HEK293 (cell line): ENCODE results near the gene OR7G3.

Source experiments
- CTCF ChIP-seq: fragments of 450-650 bp; formaldehyde crosslinking; IDR thresholded peaks from 2 replicates; pipeline ENCODE4 v1.5.1; 2016; ENCODE audit warnings: missing biosample characterization, missing genetic modification characterization
- HOXA7 ChIP-seq: sonication (generic); formaldehyde crosslinking; IDR thresholded peaks from 2 replicates; pipeline ENCODE4 v1.8.1; 2022; ENCODE audit warnings: missing genetic modification reagents, borderline replicate concordance
- MEIS1 ChIP-seq: sonication (generic); formaldehyde crosslinking; IDR thresholded peaks from 2 replicates; pipeline ENCODE4 v1.8.1; 2022; ENCODE audit warnings: missing genetic modification reagents, mild to moderate bottlenecking, borderline replicate concordance
- TCF7L2 ChIP-seq: IDR thresholded peaks from 2 replicates; pipeline ENCODE4 v1.6.1; 2011; ENCODE audit warnings: low read depth, mild to moderate bottlenecking, inconsistent platforms, low read length, moderate library complexity, borderline replicate concordance
- ZBTB17 ChIP-seq: fragments of 450-650 bp; formaldehyde crosslinking; IDR thresholded peaks from 2 replicates; pipeline ENCODE4 v1.5.1; 2016; ENCODE audit warnings: missing biosample characterization, missing genetic modification characterization
- ZBTB20 ChIP-seq: fragments of 450-650 bp; formaldehyde crosslinking; IDR thresholded peaks from 2 replicates; pipeline ENCODE4 v1.5.1; 2016; ENCODE audit warnings: missing biosample characterization, missing genetic modification characterization
- ZFP37 ChIP-seq: fragments of 450-650 bp; formaldehyde crosslinking; IDR thresholded peaks from 2 replicates; pipeline ENCODE4 v1.5.1; 2016; ENCODE audit warnings: missing biosample characterization, missing genetic modification characterization
- ZNF174 ChIP-seq: fragments of 450-650 bp; formaldehyde crosslinking; IDR thresholded peaks from 2 replicates; pipeline ENCODE4 v1.5.0; 2017; ENCODE audit warnings: missing biosample characterization, mild to moderate bottlenecking, missing genetic modification characterization
- ZNF211 ChIP-seq: fragments of 450-650 bp; formaldehyde crosslinking; IDR thresholded peaks from 2 replicates; pipeline ENCODE4 v1.5.1; 2016; ENCODE audit warnings: low read depth, missing biosample characterization, missing genetic modification characterization
- ZNF274 ChIP-seq, 2 experiments: fragments of 200-500 bp in 1 of 2; fragments of 450-650 bp in 1 of 2; sonication (Bioruptor generic) in 1 of 2; formaldehyde crosslinking in 1 of 2; IDR thresholded peaks; 2 replicates each; pipeline versions ENCODE4 v1.5.1 to v1.6.1; 2014 to 2016; ENCODE audit warnings: borderline replicate concordance in 1 of 2, inconsistent platforms in 1 of 2, low read length in 1 of 2, missing biosample characterization in 1 of 2, missing genetic modification characterization in 1 of 2
- ZNF423 ChIP-seq: fragments of 450-650 bp; formaldehyde crosslinking; IDR thresholded peaks from 2 replicates; pipeline ENCODE4 v1.5.1; 2016; ENCODE audit warnings: missing biosample characterization, missing genetic modification characterization
- ZNF530 ChIP-seq: fragments of 450-650 bp; formaldehyde crosslinking; IDR thresholded peaks from 2 replicates; pipeline ENCODE4 v1.5.1; 2016; ENCODE audit warnings: low read depth, missing biosample characterization, missing genetic modification characterization
- ZNF792 ChIP-seq: fragments of 450-650 bp; formaldehyde crosslinking; IDR thresholded peaks from 2 replicates; pipeline ENCODE4 v1.5.1; 2016; ENCODE audit warnings: missing biosample characterization, missing genetic modification characterization
- TF ChIP-seq, protein P1 (sequence below): IDR thresholded peaks from 2 replicates; pipeline ENCODE4 v1.6.1; 2011; ENCODE audit warnings: mild to moderate bottlenecking, low read depth, low read length, borderline replicate concordance

DNA sequence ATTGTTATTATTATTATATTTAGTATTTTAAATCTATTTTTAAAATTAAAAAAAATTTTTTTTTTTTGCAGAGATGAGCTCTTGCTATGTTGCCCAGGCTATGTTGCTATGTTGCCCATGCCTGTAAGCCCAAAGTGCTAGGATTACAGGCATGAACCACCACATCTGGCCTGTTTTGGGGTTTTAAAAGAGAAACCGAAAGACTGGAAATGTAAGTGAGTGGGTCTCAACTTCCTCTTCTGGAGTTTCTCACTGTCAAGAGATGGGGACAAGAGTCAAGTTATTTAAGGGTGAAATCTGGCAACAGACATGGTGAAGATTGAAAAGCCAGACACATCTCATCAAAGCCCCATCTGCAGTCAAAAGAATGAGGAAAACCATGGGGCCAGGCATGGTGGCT, 4.2 kb upstream of the OR7G3 start:
- TF ChIP-seq ZNF423 (tag by site-specific recombination), result no peak
- no peak for TF ChIP-seq MEIS1 (CRISPR knock-in tag)
- no peak for TF ChIP-seq CTCF
- no peak for TF ChIP-seq ZNF274 (IDR thresholded peaks at IDR 0.05; ENCODE audit: low read length)
- no peak for TF ChIP-seq ZNF274 (tag by site-specific recombination; IDR thresholded peaks at IDR 0.05; ENCODE audit: borderline replicate concordance)
- no peak for TF ChIP-seq ZNF211 (tag by site-specific recombination)
- no peak for TF ChIP-seq TCF7L2
- TF ChIP-seq ZNF530 (tag by site-specific recombination), result no peak
- no peak for TF ChIP-seq ZBTB20 (tag by site-specific recombination)
- no peak for TF ChIP-seq ZFP37
- TF ChIP-seq ZNF792 (tag by site-specific recombination), result no peak
- TF ChIP-seq, protein P1, sequence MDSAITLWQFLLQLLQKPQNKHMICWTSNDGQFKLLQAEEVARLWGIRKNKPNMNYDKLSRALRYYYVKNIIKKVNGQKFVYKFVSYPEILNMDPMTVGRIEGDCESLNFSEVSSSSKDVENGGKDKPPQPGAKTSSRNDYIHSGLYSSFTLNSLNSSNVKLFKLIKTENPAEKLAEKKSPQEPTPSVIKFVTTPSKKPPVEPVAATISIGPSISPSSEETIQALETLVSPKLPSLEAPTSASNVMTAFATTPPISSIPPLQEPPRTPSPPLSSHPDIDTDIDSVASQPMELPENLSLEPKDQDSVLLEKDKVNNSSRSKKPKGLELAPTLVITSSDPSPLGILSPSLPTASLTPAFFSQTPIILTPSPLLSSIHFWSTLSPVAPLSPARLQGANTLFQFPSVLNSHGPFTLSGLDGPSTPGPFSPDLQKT, result no peak
- TF ChIP-seq ZNF174, result no peak
- TF ChIP-seq HOXA7 (CRISPR knock-in tag), result no peak
- no peak for TF ChIP-seq ZBTB17
